Limb (tissue), 2 donors: ENCODE measurements around the gene BICD1.
A peak's percentile ranks its signal among the peaks of the same experiment; 100 is the strongest.
"Not testable (repeated sequence)": the region's sequence is repeated elsewhere in the genome, so short reads cannot be mapped to it uniquely, and the experiment has no call there.

Experiments
- DNase-seq, 2 donors: peaks; one replicate each; pipeline ENCODE4 v3.0.0-alpha.2; 2016; ENCODE audit errors: extremely low spot score in 2 of 2

BICD1 gene

GRCh38 chr12:32106517-32107358 is at the start of gene BICD1:
Gene BICD1, plus strand, starts transcription at chr12:32106847. Its CDS starts 485 bp downstream, at chr12:32107332.
- DNase-seq: peak; percentile 83 to 94

DNA sequence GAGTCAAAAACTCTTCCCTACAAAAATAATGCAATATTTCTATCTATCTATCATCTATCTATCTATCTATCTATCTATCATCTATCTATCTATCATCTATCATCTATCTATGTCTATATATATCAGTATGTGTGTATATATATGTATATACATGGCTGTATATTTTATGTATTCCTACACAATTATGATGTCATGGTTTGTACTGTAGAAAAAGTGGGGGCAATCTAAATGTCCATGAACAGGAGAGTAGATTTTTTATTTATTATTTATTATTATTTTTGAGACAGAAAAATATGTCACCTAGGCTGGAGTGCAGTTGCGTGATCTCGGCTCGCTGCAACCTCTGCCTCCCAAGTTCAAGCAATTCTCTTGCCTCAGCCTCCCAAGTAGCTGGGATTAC is 45.6 kb upstream of the BICD1 start:
- no peak for DNase-seq

DNA sequence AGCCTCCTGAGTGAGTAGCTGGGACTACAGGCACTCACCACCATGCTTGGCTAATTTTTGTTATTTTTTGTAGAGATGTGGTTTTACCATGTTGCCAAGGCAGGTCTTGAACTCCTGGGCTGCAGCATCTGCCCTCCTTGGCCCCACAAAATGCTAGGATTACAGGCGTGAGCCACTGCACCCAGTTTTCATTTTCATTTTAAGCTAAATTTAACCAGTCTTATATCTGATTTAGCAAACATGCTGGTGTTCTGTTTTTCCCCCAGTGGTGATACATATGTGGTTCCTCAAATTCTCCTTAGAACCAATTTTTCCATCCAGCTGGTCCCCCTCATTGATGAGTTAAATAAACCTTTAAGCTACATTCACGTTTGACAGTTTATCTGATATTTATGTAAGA is 43.8 kb upstream of the BICD1 start:
- no peak for DNase-seq

- DNase-seq: no peak
Observed at GRCh38 chr12:32063796-32064195, 42.9 kb upstream of the BICD1 start.

GRCh38 chr12:32066206-32066605 is 40.4 kb upstream of the BICD1 start:
- no peak for DNase-seq

- peak in 1 of 2 donors; percentile 5 for DNase-seq
Observed at GRCh38 chr12:32069071-32069470, 37.6 kb upstream of the BICD1 start.

- no peak for DNase-seq
Observed at GRCh38 chr12:32069731-32070130, 36.9 kb upstream of the BICD1 start.

GRCh38 chr12:32070370-32070769 is 36.3 kb upstream of the BICD1 start:
- DNase-seq: no peak

DNA sequence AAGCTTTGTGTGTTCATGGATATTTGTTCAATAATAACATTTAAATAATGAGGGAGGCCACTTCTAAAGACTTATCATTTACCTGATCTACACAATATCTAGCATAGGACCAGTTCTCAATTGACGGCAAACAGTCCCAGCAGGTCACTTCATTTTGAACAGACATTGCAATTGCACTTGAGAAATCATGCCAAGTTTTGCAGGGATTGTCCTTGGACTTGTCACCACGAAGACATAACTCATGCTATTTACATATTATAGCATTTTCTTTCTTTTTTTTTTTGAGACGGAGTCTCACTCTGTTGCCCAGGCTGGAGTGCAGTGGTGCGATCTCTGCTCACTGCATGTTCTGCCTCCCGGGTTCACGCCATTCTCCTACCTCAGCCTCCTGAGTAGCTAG is 34.5 kb upstream of the BICD1 start:
- no peak for DNase-seq

GRCh38 chr12:32074432-32074831 is 32.2 kb upstream of the BICD1 start:
- DNase-seq: no peak

DNA sequence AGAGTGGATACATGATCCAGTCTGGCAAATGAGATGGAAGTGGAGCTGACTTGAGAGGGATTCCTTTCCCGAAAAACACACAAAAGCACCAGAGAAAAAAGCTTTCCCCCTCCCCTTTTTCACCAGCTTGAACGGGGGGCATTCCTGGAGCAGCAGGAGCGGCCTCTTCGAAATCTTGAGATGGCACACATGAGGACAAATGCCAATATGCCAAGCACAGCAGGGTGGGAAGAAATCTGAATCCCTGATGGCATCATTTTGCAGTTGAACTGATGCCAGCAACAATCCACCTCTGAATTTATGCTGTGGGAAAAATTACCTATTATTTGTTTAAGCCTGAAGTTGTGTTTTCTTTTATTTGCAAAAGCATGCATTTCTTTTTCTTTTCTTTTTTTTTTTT is 29.7 kb upstream of the BICD1 start:
- DNase-seq: no peak

DNA sequence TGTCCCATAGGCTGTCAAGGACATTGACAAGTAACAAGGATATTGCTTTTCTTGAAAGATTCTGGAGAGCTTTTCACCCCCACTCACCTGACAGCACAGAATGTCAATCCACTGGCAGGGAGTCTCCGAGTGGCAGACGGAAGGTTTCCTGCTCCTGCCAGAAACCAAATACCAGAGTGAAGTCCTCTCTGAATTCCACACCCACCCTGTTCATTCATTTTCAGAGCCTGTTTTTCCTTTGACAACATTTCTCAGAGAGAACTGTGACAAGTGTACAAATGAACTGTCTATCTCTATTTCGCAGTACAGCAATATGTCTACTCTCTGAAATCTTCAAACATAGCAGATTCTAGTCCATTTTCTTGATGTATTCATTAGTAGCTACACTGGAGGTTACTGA is 26.2 kb upstream of the BICD1 start:
- DNase-seq: no peak

- DNase-seq: no peak
Observed at GRCh38 chr12:32083489-32083888, 23.2 kb upstream of the BICD1 start.

GRCh38 chr12:32084017-32084688 is 22.5 kb upstream of the BICD1 start:
- no peak for DNase-seq

- no peak for DNase-seq
Observed at GRCh38 chr12:32084753-32085152, 21.9 kb upstream of the BICD1 start.

GRCh38 chr12:32087306-32087705 is 19.3 kb upstream of the BICD1 start:
- DNase-seq: no peak

GRCh38 chr12:32089156-32089555 is 17.5 kb upstream of the BICD1 start:
- DNase-seq: no peak

DNA sequence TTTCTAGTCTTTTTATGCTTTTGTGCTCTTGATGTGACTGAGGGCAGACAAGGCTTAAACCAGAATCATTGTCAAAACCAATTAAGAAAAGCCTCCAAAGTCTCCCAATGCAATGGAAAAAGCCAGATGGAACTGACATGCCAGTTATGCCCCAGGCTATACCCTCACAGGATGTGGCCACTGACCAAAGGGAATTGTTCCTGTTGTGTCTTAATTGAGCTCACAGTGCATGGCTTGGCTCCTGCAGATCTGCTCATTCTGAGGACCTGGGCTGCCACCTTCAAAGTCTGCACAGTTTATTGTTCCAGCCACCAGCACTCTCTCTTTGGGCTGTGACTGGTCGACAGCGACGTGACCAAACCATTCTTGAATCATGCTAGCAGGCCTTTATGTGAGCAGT is 17.1 kb upstream of the BICD1 start:
- DNase-seq: no peak

GRCh38 chr12:32091696-32092095 is 15.0 kb upstream of the BICD1 start:
- DNase-seq: no peak

- no peak for DNase-seq
Observed at GRCh38 chr12:32098112-32098511, 8.5 kb upstream of the BICD1 start.

GRCh38 chr12:32099275-32099674 is 7.4 kb upstream of the BICD1 start:
- not testable (repeated sequence) for DNase-seq

- DNase-seq: no peak
Observed at GRCh38 chr12:32100361-32100760, 6.3 kb upstream of the BICD1 start.

- no peak for DNase-seq
Observed at GRCh38 chr12:32100888-32101287, 5.8 kb upstream of the BICD1 start.
